ENCODE measurements around the gene TPT1.
A peak's percentile ranks its signal among the peaks of the same experiment; 100 is the strongest.
"Not testable (repeated sequence)": the region's sequence is repeated elsewhere in the genome, so short reads cannot be mapped to it uniquely, and the experiment has no call there.

The TPT1 gene

GRCh38 chr13:45341034-45341798, at the start of gene TPT1:
Gene TPT1 (minus strand): TSS chr13:45341183. CDS start chr13:45341069, 114 bp downstream.
- peak; percentile 100 for DNase-seq (ENCODE audit: low spot score)

GRCh38 chr13:45390348-45390747, 49.4 kb upstream of the TPT1 start:
- DNase-seq (ENCODE audit: low spot score) = not testable (repeated sequence)

- DNase-seq (ENCODE audit: low spot score) = no peak
These were observed 47.7 kb upstream of the TPT1 start for GRCh38 chr13:45388664-45389063.

GRCh38 chr13:45386892-45387575, 46.1 kb upstream of the TPT1 start:
- not testable (repeated sequence) for DNase-seq (ENCODE audit: low spot score)

- no peak for DNase-seq (ENCODE audit: low spot score)
These were observed 45.0 kb upstream of the TPT1 start for GRCh38 chr13:45385907-45386553.

- DNase-seq (ENCODE audit: low spot score) = no peak
These were observed 44.3 kb upstream of the TPT1 start for GRCh38 chr13:45385320-45385719.

- DNase-seq (ENCODE audit: low spot score) = no peak
These were observed 43.6 kb upstream of the TPT1 start for GRCh38 chr13:45384474-45385174.

- not testable (repeated sequence) for DNase-seq (ENCODE audit: low spot score)
These were observed 41.8 kb upstream of the TPT1 start for GRCh38 chr13:45382739-45383138.

GRCh38 chr13:45381196-45381595, 40.2 kb upstream of the TPT1 start:
- DNase-seq (ENCODE audit: low spot score) = no peak

GRCh38 chr13:45380708-45381107, 39.7 kb upstream of the TPT1 start:
- not testable (repeated sequence) for DNase-seq (ENCODE audit: low spot score)

- DNase-seq (ENCODE audit: low spot score) = not testable (repeated sequence)
These were observed 38.5 kb upstream of the TPT1 start for GRCh38 chr13:45379516-45379915.

- DNase-seq (ENCODE audit: low spot score) = not testable (repeated sequence)
These were observed 37.8 kb upstream of the TPT1 start for GRCh38 chr13:45378786-45379185.

- not testable (repeated sequence) for DNase-seq (ENCODE audit: low spot score)
These were observed 36.3 kb upstream of the TPT1 start for GRCh38 chr13:45377314-45377713.

GRCh38 chr13:45376651-45377050, 35.7 kb upstream of the TPT1 start:
- not testable (repeated sequence) for DNase-seq (ENCODE audit: low spot score)

GRCh38 chr13:45374917-45375316, 33.9 kb upstream of the TPT1 start:
- DNase-seq (ENCODE audit: low spot score) = no peak

GRCh38 chr13:45373162-45373547, 32.2 kb upstream of the TPT1 start:
- DNase-seq (ENCODE audit: low spot score) = no peak

- no peak for DNase-seq (ENCODE audit: low spot score)
These were observed 31.5 kb upstream of the TPT1 start for GRCh38 chr13:45372189-45373161.

- DNase-seq (ENCODE audit: low spot score) = peak; percentile 71
These were observed 30.0 kb upstream of the TPT1 start for GRCh38 chr13:45370922-45371406.

GRCh38 chr13:45369116-45369515, 28.1 kb upstream of the TPT1 start:
- no peak for DNase-seq (ENCODE audit: low spot score)

GRCh38 chr13:45368571-45368970, 27.6 kb upstream of the TPT1 start:
- DNase-seq (ENCODE audit: low spot score) = no peak

GRCh38 chr13:45368005-45368404, 27.0 kb upstream of the TPT1 start:
- DNase-seq (ENCODE audit: low spot score) = no peak
